ENCODE results near the gene YDJC. TPM values are rescaled to one million over a fixed set of nuclear protein-coding genes. Genes with fewer than 3 reads are reported as not detected.
"Not testable (repeated sequence)": the region's sequence is repeated elsewhere in the genome, so short reads cannot be mapped to it uniquely, and the experiment has no call there.

Gene YDJC
- total and polyA plus RNA-seq, 2 of the 4 experiments (the other 2 are of a cell fraction) = 8.1 to 23.6 TPM

DNA sequence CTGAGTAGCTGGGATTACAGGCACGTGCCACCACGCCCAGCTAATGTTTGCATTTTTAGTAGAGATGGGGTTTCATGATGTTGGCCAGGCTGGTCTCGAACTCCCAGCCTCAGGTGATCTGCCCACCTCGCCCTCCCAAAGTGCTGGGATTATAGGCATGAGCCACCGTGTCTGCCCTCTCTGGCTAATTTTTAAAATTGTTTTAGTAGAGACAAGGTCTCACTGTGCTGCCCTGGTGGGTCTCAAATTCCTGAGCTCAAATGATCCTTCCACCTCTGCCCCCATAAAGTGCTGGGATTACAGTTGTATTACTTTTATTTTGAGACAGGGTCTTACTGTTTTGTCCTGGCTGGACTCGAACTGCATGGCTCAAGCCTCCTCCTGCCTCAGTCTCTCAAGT lies 15.7 kb upstream of the YDJC start:
- WGBS, 2 experiments (ENCODE audit: extremely low coverage in 2 of 2, insufficient read length in 1 of 2) = no CpG with 5 or more reads among the region's 6 CpGs
- H3K14ac ChIP-seq (replicated peaks; ENCODE audit: low read depth, low read length); H3K27ac ChIP-seq (ENCODE audit: insufficient read depth, low read length); intact Hi-C loops (cut with micrococcal nuclease); H3K4ac ChIP-seq (ENCODE audit: low read depth, low read length); H2BK5ac ChIP-seq (ENCODE audit: low read depth, low read length, poor library complexity, severe bottlenecking); H3K4me1 ChIP-seq (ENCODE audit: control insufficient read depth, insufficient read depth, low read length); H3K4me2 ChIP-seq (ENCODE audit: low read depth, low read length); H3K23ac ChIP-seq (ENCODE audit: low read depth, low read length); H2BK120ac ChIP-seq (ENCODE audit: low read depth, low read length); H3K9ac ChIP-seq (ENCODE audit: low read depth, low read length); H4K5ac ChIP-seq (ENCODE audit: low read depth, low read length); H3K56ac ChIP-seq (ENCODE audit: extremely low read depth, insufficient read depth, low read length); ATAC-seq (ENCODE audit: low read depth); DNase-seq; CTCF ChIA-PET; H3K27me3 ChIP-seq (ENCODE audit: control insufficient read depth, insufficient read depth, low read length); H3K9me3 ChIP-seq (ENCODE audit: control insufficient read depth, insufficient read depth, low read length); H4K91ac ChIP-seq (ENCODE audit: insufficient read depth, low read depth, low read length); H2BK15ac ChIP-seq (ENCODE audit: low read depth, low read length); H2BK20ac ChIP-seq (ENCODE audit: low read depth, low read length); in situ Hi-C loops (cut with MboI; ENCODE audit: low sequenced_read_pairs); POLR2A ChIA-PET (ENCODE audit: unreplicated experiment); H2AFZ ChIP-seq (replicated peaks; ENCODE audit: low read length, poor library complexity); H2AK9ac ChIP-seq (replicated peaks; ENCODE audit: low read depth, low read length, poor library complexity); H3K36me3 ChIP-seq (ENCODE audit: control insufficient read depth, insufficient read depth, low read length); H3K18ac ChIP-seq (ENCODE audit: low read depth, low read length); H3K9me1 ChIP-seq (ENCODE audit: insufficient read depth, low read length); dilution Hi-C loops (cut with HindIII; ENCODE audit: low sequenced_read_pairs, unreplicated experiment); H3K4me3 ChIP-seq (ENCODE audit: insufficient read depth, low read depth, low read length); BruUV-seq (replicated peaks); H2AK5ac ChIP-seq (ENCODE audit: low read depth, low read length); H4K8ac ChIP-seq (ENCODE audit: low read depth in 2 of 2, low read length in 2 of 2): not testable (repeated sequence)
- Histone ChIP-seq H3K79me1 (ENCODE audit: low read depth in 1 of 2, low read length in 2 of 2) (peaks cover 6 to 27% of the 10 kb centered on the region in 2 experiments; a peak in 3 of 4 replicates), H4K20me1 (ENCODE audit: insufficient read depth, low read length) (peaks cover 14% of the 10 kb centered on the region)

Data from IMR-90 (cell line).